Thoracic aorta (tissue), 2 donors: ENCODE results near the gene CNTN4. TPM values are rescaled to one million over a fixed set of nuclear protein-coding genes. Genes with fewer than 3 reads are reported as not detected.

Source experiments
- ATAC-seq: fragments of 150-250 bp; one replicate; pipeline ENCODE4 v1.8.0; 2017; ENCODE audit warnings: low read depth; ENCODE audit not compliant: insufficient number of reproducible peaks, low FRiP score
- DNase-seq: peaks from one replicate; pipeline ENCODE4 v3.0.0-alpha.2; 2020; ENCODE audit warnings: low spot score
- H3K27ac ChIP-seq, 2 donors: fragments of 200-600 bp; sonication (generic); 1 replicate in 1 of 2; 2 replicates in 1 of 2; pipeline ENCODE4 v1.5.1; 2016; ENCODE audit warnings: mild to moderate bottlenecking in 2 of 2, moderate library complexity in 2 of 2
- H3K27me3 ChIP-seq: fragments of 200-600 bp; sonication (generic); replicated peaks from 2 replicates; pipeline ENCODE4 v1.6.0; 2016; ENCODE audit warnings: mild to moderate bottlenecking; ENCODE audit not compliant: insufficient read depth
- H3K36me3 ChIP-seq: fragments of 200-600 bp; sonication (generic); one replicate; pipeline ENCODE4 v1.5.1; 2016
- H3K4me1 ChIP-seq, 2 donors: fragments of 200-600 bp; sonication (generic); 1 replicate in 1 of 2; 2 replicates in 1 of 2; pipeline versions ENCODE4 v1.5.1 to v1.6.0; 2016; ENCODE audit warnings: low read depth in 2 of 2, mild to moderate bottlenecking in 1 of 2; ENCODE audit not compliant: control insufficient read depth in 1 of 2
- H3K4me3 ChIP-seq: fragments of 200-600 bp; sonication (generic); 2 replicates; pipeline ENCODE4 v1.5.1; 2016; ENCODE audit warnings: mild to moderate bottlenecking
- H3K9me3 ChIP-seq: fragments of 200-600 bp; sonication (generic); 2 replicates; pipeline ENCODE4 v1.5.1; 2016
- CTCF ChIP-seq: fragments of 200-600 bp; sonication (generic); IDR thresholded peaks from one replicate; pipeline ENCODE4 v1.5.1; 2019; ENCODE audit warnings: antibody characterized with exemption
- total RNA-seq, 2 donors: library from RNA; depleted of rRNA; stranded (reverse); fragments of >200 nt; gene quantifications; one replicate each; pipeline versions ENCODE4 v1.1.0 to v1.2.3, GENCODE V29; 2016

The CNTN4 gene
- total RNA-seq, 2 donors from 2014 or later: 103 to 116 TPM

- Histone ChIP-seq H3K4me1 (no peaks in the 10 kb centered on the region), H3K4me3 (no peak overlapping the region), H3K27me3 (no peaks in the 10 kb centered on the region), H3K27ac (no peak overlapping the region), H3K9me3 (no peaks in the 10 kb centered on the region), H3K36me3 (no peaks in the 10 kb centered on the region)
- TF ChIP-seq CTCF: no peak
- DNase-seq: no peak
- ATAC-seq: no peak
These were observed 929.4 kb downstream of the CNTN4 start for GRCh38 chr3:3027976-3028567.

GRCh38 chr3:3031326-3031725, 932.7 kb downstream of the CNTN4 start:
- H3K4me1 ChIP-seq: no peaks in the 10 kb centered on the region
- no peak overlapping the region for H3K27ac ChIP-seq
- H3K36me3 ChIP-seq: peaks cover 12% of the 10 kb centered on the region
- no peaks in the 10 kb centered on the region for H3K27me3 ChIP-seq
- no peak overlapping the region for H3K4me3 ChIP-seq
- ATAC-seq (no peak), DNase-seq (no peak)
- no peak for TF ChIP-seq CTCF
- no peaks in the 10 kb centered on the region for H3K9me3 ChIP-seq

- no peak for ATAC-seq
- Histone ChIP-seq H3K27me3 (no peaks in the 10 kb centered on the region), H3K4me1 (no peaks in the 10 kb centered on the region), H3K27ac (no peak overlapping the region), H3K9me3 (no peaks in the 10 kb centered on the region), H3K4me3 (no peak overlapping the region), H3K36me3 (peaks cover 16% of the 10 kb centered on the region)
- no peak for DNase-seq
- TF ChIP-seq CTCF: no peak
These were observed 938.5 kb downstream of the CNTN4 start for GRCh38 chr3:3037156-3037555.

GRCh38 chr3:3038201-3038991, 939.7 kb downstream of the CNTN4 start:
- no peak for ATAC-seq

More at GRCh38 chr3:3038201-3038991, 939.7 kb downstream of the CNTN4 start:
- Histone ChIP-seq H3K36me3 (peaks cover 26% of the 10 kb centered on the region), H3K27me3 (no peaks in the 10 kb centered on the region), H3K4me3 (no peak overlapping the region), H3K4me1 (no peaks in the 10 kb centered on the region), H3K27ac (no peak overlapping the region), H3K9me3 (no peaks in the 10 kb centered on the region)
- TF ChIP-seq CTCF: no peak
- DNase-seq: no peak
